ENCODE results near the gene SLC37A3. TPM values are rescaled to one million over a fixed set of nuclear protein-coding genes. Genes with fewer than 3 reads are reported as not detected.

SLC37A3 gene
- total RNA-seq, 1 donor from 2014 or later = 15.0 TPM

DNA sequence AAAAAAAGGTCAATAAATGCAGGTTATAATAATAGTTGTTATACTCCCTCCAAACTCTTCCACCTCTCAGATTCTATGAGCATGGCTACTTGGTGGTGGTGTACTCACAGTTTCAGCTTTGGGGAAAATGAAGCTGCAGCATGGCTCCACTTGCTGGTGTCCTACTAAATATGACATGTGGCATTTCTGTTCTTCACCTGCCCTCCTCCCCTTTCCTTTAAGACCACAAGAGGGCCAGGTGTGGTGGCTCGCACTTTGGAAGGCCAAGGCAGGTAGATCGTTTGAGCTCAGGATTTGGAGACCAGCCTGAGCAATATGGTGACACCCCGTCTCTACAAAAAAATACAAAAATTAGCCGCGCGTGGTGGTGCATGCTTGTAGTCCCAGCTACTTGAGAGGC, 101.1 kb downstream of the SLC37A3 start:
- intact Hi-C loops (cut with DNase I) = no loop called here
- Histone ChIP-seq H3K36me3 (no peaks in the 10 kb centered on the region), H3K9me3 (no peaks in the 10 kb centered on the region), H3K4me1 (no peaks in the 10 kb centered on the region), H3K4me3 (no peak overlapping the region), H3K27me3 (no peaks in the 10 kb centered on the region), H3K27ac (no peak overlapping the region)
- TF ChIP-seq, protein P1, sequence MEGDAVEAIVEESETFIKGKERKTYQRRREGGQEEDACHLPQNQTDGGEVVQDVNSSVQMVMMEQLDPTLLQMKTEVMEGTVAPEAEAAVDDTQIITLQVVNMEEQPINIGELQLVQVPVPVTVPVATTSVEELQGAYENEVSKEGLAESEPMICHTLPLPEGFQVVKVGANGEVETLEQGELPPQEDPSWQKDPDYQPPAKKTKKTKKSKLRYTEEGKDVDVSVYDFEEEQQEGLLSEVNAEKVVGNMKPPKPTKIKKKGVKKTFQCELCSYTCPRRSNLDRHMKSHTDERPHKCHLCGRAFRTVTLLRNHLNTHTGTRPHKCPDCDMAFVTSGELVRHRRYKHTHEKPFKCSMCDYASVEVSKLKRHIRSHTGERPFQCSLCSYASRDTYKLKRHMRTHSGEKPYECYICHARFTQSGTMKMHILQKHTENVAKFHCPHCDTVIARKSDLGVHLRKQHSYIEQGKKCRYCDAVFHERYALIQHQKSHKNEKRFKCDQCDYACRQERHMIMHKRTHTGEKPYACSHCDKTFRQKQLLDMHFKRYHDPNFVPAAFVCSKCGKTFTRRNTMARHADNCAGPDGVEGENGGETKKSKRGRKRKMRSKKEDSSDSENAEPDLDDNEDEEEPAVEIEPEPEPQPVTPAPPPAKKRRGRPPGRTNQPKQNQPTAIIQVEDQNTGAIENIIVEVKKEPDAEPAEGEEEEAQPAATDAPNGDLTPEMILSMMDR (IDR thresholded peaks at IDR 0.05) = no peak
- no peak for DNase-seq (ENCODE audit: low spot score in 2 of 2)

DNA sequence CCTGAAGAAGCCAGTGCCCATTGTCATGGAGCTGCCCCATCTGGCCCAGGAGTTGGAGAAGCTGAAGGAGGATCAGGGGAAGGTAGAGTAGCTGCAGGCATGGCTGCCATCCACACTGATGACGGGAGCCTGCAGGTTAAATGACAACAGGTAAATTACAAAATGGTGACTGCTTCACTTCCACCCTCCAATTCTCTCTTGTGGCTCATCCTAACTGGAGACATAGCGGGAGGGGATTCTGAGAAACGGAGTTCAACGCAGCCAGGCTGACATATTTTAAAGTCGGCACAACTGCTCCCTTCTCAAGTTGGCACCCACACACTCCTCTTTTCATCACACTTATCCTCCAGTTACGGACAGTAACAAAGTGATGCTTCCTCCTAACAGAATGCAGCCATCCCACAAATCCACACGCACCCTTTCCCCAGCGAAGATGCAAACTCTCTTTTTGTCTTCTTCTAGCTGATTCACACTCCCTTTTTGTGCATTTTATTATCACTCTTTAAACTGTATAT, 103.0 kb downstream of the SLC37A3 start:
- H3K27ac ChIP-seq = no peak overlapping the region
- H3K36me3 ChIP-seq = no peaks in the 10 kb centered on the region
- H3K4me1 ChIP-seq = no peaks in the 10 kb centered on the region
- intact Hi-C loops (cut with DNase I) = no loop called here
- TF ChIP-seq, protein P1 (IDR thresholded peaks at IDR 0.05) = no peak
- no peak overlapping the region for H3K4me3 ChIP-seq
- no peaks in the 10 kb centered on the region for H3K27me3 ChIP-seq
- no peaks in the 10 kb centered on the region for H3K9me3 ChIP-seq
- no peak for DNase-seq (ENCODE audit: low spot score in 2 of 2)

DNA sequence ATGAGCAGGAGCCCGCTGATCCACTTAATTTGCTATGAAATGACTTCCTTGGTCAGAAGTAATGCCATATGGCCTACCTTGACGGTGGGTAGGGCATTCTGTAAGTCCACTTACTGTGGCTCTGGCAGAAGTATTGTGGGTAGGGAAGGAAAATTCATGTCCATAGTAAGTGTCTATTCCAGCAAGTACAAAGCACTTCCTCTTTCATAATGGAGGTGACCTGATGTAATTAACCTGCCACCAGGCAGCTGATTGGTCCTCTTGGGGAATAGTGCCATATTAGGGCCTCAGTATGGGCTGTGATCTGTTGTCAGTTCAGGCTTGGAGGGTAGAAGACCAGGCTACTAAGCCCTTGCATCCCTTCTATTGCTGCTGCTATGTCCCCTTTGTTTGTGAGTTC, 103.9 kb downstream of the SLC37A3 start:
- TF ChIP-seq, protein P1 (IDR thresholded peaks at IDR 0.05) = no peak
- Histone ChIP-seq H3K4me3 (no peak overlapping the region), H3K27me3 (no peaks in the 10 kb centered on the region), H3K36me3 (no peaks in the 10 kb centered on the region), H3K9me3 (no peaks in the 10 kb centered on the region), H3K27ac (no peak overlapping the region), H3K4me1 (no peaks in the 10 kb centered on the region)
- intact Hi-C loops (cut with DNase I) = no loop called here
- no peak for DNase-seq (ENCODE audit: low spot score in 2 of 2)

DNA sequence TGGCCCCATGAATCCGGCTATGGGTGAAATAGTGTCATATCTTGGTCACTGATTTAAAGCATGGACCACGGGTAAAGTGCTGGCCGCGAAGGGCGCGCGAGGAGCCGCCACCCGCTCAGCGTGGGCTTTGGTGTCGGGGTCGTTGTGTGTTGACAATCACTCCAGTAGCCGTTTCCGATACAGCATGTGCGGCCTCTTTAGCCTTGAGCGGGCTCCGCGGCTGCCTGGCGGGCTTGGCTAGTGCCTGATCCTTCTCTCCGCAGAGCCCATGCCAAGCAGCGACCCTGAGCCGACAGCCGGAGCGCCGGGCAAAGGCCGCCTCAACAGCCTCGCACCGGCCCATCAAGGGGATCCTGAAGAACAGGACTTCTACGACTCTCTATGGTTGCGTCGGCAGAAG, 105.9 kb downstream of the SLC37A3 start:
- no peak overlapping the region for H3K4me3 ChIP-seq
- no peaks in the 10 kb centered on the region for H3K9me3 ChIP-seq
- intact Hi-C loops (cut with DNase I) = no loop called here
- no peaks in the 10 kb centered on the region for H3K4me1 ChIP-seq
- no peaks in the 10 kb centered on the region for H3K27me3 ChIP-seq
- DNase-seq (ENCODE audit: low spot score in 2 of 2) = no peak
- no peaks in the 10 kb centered on the region for H3K36me3 ChIP-seq
- TF ChIP-seq, protein P1 (IDR thresholded peaks at IDR 0.05) = no peak
- no peak overlapping the region for H3K27ac ChIP-seq

DNA sequence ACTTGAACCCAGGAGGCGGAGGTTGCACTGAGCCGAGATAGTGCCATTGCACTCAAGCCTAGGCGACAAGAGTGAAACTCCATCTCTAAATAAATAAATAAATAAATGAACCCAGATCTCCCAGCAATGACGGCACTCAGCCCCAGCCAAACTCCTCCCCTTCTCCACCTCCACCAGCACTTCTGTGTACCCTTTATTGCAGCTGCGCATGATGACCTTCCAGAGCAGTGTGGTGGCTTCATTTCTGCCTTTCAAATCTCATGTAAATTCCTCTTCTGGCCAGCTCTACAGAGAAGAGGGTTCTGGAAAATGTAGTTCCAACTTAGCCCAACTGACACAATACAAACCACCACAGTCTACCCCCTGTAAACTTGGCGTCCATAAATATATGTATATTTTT, 108.5 kb downstream of the SLC37A3 start:
- Histone ChIP-seq H3K27me3 (no peaks in the 10 kb centered on the region), H3K4me1 (no peaks in the 10 kb centered on the region), H3K36me3 (no peaks in the 10 kb centered on the region), H3K4me3 (no peak overlapping the region), H3K27ac (no peak overlapping the region), H3K9me3 (no peaks in the 10 kb centered on the region)
- TF ChIP-seq, protein P1 (IDR thresholded peaks at IDR 0.05) = no peak
- no peak for DNase-seq (ENCODE audit: low spot score in 2 of 2)
- intact Hi-C loops (cut with DNase I) = no loop called here

DNA sequence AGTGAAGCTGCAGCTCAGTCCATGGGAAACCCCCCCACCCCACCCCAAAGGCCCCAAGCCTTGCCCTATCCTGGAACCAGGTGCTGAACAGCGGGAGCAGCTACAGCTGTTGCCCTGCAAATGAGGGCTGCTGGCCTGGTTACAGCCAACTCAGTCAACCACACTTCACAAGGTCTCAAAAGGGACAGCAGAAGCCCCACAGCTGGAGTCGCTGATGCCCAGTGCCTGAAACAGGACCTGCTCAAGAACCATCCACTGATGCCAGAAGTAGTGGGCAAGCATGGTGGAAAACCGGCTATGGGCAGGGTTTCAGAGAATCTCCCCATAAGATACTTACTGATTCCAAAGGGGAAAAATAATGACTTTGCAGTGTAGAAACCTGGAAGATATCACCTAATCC, 110.3 kb downstream of the SLC37A3 start:
- no peaks in the 10 kb centered on the region for H3K27me3 ChIP-seq
- intact Hi-C loops (cut with DNase I) = no loop called here
- no peak overlapping the region for H3K4me3 ChIP-seq
- no peaks in the 10 kb centered on the region for H3K4me1 ChIP-seq
- no peak overlapping the region for H3K27ac ChIP-seq
- TF ChIP-seq, protein P1 (IDR thresholded peaks at IDR 0.05) = no peak
- DNase-seq (ENCODE audit: low spot score in 2 of 2) = no peak
- no peaks in the 10 kb centered on the region for H3K9me3 ChIP-seq
- no peaks in the 10 kb centered on the region for H3K36me3 ChIP-seq

Measured in ascending aorta (tissue), 2 donors.